H4 (cell line): Measurements from ENCODE around the gene ZCCHC2. TPM values are rescaled to one million over a fixed set of nuclear protein-coding genes. Genes with fewer than 3 reads are reported as not detected.

Experiments used
- DNase-seq: peaks from one replicate; pipeline ENCODE4 v3.0.0-alpha.2; 2015; ENCODE audit warnings: low spot score
- total RNA-seq: library from RNA; depleted of rRNA; stranded (reverse); fragments of >200 nt; shearing (Covaris generic); gene quantifications from 2 replicates; pipeline ENCODE4 v1.2.3, GENCODE V29; 2014

ZCCHC2 gene
- total RNA-seq, 1 experiment from 2014 or later = 5.2 TPM

DNA sequence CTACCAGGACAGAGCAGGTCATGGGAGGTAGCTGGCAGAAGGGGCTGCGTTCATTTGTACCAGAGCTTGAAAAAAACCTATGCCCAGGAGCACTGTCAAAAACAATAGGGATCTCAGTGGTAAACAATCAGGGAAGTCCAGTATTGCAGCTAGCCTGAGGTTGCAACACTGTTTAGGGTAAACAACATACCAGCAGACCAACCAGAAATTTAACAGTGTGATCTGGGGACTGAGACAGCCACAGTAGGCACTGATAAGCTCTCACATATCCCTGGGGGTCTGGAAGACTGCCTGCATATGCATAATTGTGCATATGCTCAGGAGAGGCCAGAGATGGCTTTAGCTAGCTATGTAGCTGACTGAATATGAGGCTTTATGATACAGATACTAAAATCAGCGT lies 12.0 kb upstream of the ZCCHC2 start:
- DNase-seq = peak; percentile 47

DNA sequence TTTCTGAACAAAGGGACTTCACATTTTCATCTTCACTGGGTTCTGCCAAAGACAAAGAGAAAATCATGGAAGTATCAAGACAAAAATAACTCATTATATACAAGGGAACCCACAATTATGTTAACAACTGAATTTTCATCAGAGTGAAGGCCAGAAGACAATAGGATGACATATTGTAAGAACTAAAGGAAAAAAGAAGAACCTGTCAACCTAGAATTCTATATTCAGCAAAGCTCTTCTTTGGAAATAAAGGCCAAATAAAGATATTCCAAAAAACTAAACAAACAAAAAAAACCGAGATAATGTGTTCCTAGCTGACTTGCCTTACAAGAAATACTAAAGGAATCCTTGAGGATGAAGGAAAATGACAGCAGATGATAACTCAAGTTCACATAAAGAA lies 10.3 kb upstream of the ZCCHC2 start:
- DNase-seq = no peak

DNA sequence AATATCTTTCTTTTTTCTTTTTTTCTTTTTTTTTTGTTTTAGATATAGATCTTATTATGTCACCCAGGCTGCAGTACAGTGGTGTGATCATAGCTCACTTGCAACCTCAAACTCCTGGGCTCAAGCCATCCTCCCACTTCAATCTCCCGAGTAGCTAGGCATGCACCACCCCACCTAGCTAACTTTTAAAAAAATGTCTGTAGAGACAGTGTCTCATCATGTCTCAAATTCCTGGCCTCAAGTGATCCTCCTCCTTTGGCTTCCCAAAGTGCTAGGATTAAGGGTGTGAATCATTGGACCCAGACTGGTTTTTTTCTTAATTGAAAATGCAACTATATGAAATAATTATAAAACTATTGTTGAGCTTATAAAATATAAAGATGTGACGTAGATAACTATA lies 9.8 kb upstream of the ZCCHC2 start:
- DNase-seq = no peak

DNA sequence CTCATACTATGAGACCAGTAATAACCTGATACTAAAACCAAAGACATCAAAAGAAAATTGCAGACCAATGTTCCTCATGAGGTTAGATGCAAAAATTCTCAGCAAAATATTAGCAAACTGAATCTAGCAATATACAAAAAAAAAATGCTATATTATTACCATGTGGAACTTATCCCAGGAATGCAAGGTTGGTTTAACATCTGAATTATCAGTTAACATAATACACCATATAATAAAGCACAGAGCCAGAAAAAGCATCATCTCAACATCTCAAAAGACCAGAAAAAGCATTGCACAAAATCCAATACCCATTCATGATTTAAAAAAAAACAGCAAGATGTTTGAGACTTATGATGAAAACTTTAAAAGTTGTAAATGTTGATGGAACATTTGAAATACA lies 8.3 kb upstream of the ZCCHC2 start:
- DNase-seq = no peak

DNA sequence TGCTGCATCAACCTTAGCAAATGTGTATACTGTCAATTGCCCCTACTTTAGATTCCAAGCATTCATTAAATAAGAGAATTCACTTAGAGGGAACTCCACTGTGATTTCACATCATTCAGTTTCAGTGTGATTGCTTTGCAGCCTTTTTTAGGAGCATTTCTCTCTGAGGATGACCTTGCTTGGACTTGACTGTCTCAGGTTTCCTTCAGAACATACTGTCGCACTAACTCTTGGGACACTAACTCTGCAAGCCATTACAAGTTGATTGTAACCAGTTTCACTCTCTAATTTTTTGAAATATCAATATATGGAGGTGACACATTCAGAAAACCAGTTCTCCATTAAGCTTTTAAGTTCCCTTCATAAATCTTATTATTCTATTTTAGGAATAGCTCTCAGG lies 6.6 kb upstream of the ZCCHC2 start:
- DNase-seq = no peak

DNA sequence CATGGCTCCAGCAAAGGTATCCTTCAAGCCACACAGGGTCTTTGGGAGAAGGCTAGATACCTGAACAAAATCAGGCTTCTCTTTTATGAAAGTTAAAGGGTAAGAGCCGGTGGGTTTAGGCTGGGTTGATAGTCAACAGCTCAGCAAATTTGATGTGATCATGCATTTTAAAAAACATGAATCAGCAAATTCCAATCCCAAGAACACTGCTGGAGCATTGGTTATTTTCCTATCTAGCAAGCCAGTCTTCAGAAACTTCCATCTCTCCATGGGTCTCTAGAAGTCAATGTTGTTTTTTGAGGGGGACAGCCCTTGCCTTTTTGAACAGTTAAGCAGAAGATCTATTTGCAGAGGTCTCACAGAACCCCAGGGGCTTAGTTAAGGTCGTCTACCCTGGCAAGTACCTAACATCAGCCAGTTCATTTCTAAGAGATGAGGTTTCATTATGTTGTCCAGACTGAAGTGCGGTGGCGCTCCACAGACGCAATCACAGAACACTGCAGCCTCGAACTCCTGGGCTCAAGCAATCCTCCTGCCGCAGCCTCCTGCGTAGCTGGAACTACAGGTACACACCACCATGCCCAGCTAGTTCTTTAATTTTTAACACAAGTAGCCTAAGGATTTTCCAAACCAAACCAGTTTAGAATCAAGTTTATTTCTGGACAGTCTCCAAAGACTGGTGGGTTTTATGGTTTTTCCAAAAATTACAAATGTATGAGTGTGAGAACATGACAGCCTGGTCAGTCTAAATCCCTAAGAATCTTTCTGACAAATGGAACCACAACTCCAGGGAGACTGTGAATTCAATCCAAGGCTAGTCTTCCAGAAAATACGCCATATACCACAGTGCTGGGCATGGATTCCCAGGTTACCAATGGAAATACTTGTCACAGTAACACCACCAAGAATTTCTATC lies 4.1 kb upstream of the ZCCHC2 start:
- DNase-seq = no peak

DNA sequence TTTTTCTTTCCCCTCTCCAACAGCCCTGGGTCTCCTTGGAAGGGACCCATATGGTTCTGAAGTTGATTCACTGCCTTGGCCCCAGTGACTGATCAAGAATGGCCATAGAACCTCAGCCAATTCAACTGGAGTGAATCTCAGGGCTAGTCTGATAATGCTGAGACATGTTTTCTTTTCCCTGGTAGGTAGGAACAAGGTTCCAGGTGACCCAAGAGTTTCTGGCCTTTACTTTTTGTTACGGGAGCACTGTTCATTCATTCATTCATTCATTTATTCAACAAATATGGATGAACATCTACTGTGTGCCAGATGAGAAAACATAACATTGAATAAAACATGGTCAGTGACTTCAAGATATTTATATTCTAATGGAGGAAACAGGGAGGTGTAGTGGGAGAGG lies 3.1 kb upstream of the ZCCHC2 start:
- DNase-seq = no peak

DNA sequence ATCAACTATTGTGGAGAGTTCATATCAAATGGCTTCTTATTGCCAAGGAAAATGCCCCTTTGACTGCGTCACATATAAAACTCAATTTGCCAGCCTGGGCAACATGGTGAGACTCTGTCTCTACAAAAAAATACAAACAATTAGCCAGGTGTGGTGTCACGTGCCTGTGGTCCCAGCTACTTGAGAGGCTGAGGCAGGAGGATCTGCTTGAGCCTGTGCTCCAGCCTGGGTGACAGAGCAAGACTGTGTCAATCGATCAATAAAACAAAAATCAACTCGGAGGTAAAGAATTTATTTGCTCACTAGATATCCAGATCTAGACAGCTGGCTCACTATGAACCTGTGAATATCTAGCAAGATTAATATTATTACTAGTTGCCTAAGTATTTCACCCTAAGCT lies 1.7 kb upstream of the ZCCHC2 start:
- DNase-seq = no peak

DNA sequence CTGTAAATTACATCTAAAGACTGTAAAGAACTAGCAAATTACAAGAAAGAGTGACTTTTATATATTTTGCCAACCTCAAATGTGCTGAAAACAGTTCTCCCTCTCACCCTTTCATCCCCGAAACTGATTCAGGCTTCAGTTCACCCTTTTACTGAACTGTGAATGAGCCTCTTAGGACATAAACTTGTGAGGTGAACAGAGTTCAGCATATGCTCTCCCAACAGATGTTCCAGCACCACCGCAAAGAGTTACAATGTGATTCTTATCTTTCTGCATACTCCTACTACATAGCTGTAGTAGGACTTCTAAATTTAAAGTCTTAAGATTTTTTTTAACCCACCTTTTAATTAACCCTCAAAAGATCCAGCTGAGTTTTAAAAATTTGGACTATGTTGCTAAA lies 1.2 kb upstream of the ZCCHC2 start:
- DNase-seq = no peak

DNA sequence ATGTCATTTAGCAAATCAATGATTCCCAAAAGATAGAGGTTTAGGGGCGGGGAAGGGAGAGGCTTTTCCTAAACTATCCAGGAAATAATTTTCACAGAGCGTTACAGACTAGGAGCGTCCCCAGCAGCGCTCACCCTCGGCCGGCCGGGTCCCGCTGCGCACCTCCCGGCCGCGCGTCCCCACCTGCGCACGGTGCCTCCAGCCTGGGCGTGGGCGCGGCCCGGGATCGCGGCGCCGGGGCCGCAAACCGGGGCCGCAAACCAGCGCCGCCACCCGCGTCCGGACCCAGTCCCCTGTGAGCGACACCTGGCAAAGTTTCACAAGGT lies 684 bp upstream of the ZCCHC2 start:
- no peak for DNase-seq

DNA sequence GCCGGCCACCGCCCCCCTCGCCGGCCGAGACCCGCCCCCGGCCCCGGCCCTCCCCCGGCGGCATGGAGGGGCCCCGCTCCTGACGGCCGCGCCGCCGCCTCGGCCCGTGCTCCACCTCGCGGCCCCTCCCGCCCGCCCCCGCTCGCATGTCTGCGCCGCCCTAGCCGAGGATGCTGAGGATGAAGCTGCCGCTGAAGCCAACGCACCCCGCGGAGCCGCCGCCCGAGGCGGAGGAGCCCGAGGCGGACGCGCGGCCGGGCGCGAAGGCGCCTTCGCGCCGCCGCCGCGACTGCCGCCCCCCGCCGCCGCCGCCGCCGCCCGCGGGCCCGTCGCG lies 397 bp downstream of the ZCCHC2 start:
- no peak for DNase-seq

DNA sequence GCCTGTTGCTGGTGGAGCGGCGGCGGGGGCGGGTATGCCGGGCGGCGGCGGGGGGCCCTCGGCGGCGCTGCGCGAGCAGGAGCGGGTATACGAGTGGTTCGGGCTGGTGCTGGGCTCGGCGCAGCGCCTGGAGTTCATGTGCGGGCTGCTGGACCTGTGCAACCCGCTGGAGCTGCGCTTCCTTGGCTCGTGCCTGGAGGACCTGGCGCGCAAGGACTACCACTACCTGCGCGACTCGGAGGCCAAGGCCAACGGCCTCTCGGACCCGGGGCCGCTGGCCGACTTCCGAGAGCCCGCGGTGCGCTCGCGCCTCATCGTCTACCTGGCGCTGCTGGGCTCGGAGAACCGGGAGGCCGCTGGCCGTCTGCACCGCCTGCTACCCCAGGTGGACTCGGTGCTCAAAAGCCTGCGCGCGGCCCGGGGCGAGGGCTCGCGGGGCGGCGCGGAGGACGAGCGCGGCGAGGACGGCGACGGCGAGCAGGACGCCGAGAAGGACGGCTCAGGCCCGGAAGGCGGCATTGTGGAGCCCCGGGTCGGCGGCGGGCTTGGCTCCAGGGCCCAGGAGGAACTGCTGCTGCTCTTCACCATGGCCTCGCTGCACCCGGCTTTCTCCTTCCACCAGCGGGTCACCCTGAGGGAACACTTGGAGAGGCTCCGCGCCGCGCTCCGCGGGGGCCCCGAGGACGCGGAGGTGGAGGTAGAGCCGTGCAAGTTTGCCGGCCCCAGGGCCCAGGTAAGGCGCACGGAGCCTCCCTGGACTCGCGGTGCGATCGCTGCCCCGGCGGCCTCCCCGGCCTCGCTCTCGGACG lies 1.0 kb downstream of the ZCCHC2 start:
- peak; percentile 51 for DNase-seq

DNA sequence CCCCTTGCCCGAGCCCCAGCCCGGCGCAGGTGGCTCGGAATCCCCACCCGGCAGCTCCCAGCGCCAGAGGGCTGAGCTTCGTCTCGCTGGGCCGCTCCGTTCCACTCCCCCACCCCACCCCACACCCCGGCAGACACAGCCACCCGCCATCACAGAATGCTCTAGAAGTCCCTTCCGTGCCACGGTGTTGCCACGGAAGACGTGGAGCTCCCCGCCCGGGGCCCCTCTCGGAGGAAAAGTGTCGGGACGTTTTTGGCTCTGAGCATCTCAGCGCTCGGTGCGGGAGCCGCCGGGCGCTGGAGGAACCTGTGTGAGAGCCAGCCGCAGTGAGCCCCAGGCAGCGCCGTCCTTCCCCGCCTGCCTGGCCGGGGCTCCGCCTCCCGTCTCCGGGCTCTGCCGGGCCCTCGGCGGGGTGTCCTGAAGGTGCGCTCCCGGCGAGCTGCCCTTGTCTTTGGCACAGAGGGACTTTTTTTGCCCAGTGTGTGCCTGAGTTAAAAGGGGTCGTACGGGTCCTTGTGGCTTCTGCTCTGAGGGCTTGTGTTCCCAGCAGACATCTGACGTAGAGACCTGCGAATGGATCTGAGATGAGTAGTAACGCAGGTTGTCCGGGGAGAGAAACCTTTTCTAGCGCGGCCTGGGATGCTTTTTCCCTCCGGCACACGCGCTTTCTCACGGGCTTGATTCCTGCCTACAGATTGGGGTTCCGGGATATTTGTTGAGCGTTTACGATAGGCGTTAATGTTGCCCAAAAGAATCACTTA lies 1.8 kb downstream of the ZCCHC2 start:
- no peak for DNase-seq

DNA sequence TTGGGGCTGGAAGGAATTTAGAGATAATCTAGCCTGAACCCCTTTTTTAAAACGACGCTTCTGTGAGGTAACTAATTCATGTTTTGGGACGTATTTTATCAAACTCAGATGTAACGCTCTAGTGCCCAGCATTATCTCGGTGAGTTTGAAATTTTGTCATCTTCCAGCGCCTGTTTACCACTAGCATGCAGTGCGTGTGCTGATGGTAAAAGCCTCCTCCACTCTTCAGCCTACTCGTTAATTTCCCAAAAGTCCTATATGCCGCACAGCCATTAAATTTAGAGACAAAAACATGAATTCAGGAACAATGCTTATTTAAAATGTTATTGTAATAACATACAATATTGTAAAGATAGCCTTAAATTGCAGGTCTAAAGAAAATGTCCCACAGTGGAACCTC lies 2.8 kb downstream of the ZCCHC2 start:
- no peak for DNase-seq

DNA sequence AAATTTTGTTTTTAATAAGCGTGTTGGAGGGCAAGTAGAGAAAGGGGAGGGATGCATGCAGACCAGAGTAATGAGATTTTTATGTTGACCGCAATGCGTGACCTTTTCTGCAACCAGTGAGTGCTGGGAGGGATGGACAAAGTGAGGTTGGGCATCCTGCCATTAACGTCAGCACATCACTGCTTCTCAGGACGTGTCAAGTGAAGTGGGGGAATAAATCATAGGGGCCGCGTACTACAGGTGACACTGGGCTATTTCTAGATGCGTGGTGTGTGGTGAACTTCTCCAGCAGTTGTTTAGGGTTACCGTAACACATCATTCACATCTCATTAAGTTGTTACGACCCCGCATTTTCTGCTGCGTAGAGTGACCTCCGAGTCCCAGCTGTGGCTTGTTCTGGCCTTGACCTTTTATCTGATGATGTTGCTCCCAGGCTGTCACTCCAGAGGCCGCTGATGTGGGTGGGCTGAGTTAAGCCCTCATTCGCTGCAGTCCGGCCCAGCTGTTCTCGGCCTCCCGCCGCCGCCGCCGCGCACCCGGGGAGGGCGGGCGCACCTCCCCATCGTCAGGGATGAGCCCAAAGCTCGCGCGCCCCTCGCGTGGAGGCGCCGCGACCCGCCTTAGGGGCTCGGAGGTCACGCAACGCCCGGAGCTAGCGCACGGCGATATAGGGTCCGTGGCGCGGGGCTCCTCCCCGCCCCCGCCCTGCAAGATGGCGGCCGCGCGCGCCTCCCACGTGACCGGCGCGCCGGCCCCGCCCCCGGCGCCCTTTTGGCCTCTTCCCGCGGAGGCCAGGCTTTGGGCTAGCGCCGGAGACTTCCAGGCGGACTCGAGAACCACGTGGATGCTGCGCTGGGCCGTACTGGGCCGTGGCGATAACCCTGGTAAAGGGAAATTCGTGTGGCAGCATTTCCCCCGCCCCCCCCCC lies 3.5 kb downstream of the ZCCHC2 start:
- peak; percentile 68 for DNase-seq

DNA sequence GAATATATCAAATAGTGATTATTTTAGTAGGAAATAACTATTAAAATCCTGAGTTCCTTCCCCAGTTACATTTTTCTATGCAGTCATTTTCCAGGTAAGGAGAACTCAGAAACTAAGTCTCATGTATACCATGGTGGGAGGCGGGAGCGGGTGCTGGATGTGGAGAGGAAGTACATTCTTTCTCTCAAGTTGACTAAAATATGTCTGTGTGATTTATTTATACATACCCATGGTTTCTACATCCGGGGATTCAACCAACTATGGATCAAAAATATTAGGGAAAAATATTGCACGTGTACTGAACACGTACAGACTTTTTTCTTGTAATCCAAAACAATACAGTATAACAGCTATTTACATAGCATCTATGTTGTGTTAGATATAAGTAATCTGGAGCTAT lies 6.8 kb downstream of the ZCCHC2 start:
- no peak for DNase-seq

DNA sequence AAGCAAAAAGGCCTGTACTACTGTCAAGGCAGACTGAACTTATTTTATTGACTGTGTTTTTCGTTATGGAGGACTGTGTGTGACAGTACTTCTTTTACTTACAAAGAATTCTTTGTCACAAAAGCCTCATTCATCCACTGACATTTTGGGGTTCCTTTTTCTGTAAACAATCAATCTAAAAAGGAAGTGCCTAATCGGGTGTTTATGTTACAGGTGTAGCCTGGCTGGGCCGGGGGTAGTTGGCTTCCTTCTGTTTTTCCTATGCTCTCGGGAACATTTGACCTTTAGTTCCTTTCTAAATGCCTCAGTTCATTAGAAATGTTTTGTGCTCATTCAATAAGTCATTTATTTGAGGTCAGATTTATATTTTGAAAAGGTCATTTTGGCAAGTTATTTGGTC lies 8.3 kb downstream of the ZCCHC2 start:
- no peak for DNase-seq

DNA sequence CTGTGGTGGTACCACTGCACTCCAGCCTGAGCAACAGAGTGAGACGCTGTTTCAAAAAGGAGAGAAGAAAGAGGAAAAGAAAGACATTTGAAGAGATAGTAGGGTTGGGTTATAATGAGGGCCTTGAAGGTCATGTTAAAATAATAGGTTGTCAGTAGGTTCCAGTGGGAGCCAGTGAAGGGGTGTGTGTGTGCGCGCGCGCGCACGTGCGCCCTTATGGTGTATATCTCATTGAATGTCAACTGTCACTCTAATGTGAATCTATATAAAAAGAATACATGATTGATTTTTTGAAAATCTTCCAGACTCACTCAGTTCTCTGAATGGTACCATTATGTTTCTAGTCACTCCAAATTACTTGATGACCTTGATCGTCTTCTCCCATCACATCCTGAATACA lies 9.1 kb downstream of the ZCCHC2 start:
- no peak for DNase-seq

DNA sequence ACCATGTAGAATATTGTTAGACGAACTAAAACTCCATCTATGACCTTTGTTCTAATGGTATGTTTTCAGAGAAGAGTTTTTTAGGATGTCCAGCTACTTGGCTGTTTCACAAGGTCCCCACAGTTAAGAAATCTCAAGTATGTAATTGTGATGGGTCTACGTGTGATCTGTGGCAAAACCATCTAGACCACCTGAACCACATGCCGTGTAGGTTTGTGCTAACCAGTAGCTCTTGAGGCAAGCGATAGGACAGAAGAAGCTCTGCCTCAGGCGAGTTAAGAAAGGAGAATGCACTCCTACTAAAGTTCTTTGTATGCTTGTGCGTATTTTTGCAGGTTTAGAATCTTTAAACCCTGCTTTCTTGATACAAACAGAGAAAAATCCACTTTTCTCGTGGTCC lies 13.2 kb downstream of the ZCCHC2 start:
- no peak for DNase-seq

DNA sequence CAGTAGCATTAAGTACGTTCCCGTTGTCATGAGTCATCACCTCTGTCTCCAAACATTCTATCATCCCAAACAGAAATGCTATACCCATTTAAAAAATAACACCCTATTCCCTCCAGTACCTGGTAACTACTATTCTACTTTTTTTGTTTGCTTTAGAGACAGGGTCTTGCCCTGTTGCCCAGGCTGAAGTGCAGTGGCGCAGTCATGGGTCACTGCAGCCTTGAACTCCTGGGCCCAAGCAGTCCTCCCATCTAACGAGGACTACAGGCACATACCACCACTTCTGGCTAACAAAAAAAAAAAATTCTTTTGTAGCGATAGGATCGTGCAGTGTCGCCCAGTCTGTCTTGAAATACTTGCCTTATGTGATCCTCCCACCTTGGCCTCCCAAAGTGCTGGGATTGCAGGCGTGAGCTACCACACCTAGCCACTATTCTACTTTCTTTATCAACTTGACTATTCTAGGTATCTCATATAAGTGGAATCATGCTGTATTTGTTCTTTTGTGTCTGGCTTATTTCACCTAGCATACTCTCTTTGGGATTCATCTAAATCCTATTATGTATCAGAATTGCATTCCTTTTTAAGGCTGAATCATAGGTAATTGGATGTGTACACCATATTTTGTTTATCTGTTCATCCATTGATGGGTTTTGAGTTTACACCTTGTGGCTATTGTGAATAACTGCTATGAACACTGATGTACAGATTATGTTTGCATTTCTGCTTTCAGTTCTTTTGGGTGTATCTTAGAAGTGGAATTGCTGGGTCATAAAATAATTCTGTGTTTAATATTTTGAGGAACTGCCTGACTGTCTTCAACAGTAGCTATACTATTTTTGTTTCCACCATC lies 14.4 kb downstream of the ZCCHC2 start:
- no peak for DNase-seq

DNA sequence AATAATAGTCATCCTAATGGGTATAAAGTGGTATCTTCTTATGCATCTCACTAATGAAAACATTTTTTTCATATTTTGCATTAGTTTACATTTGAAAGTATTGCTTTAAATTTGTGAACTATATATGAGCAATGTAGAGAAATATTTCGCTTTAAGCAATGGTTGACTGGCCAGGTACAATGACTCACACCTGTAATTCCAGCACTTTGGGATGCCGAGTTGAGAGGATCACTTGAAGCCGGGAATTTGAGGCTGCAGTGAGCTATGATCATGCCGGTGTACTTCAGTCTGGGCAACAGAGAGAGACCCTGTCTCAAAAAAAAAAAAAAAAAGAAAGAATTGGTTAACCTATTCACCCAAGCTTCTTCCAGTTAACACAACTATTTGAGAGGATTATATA lies 15.1 kb downstream of the ZCCHC2 start:
- no peak for DNase-seq
